ENCODE measurements around the gene VWCE.

The VWCE gene, protein sequence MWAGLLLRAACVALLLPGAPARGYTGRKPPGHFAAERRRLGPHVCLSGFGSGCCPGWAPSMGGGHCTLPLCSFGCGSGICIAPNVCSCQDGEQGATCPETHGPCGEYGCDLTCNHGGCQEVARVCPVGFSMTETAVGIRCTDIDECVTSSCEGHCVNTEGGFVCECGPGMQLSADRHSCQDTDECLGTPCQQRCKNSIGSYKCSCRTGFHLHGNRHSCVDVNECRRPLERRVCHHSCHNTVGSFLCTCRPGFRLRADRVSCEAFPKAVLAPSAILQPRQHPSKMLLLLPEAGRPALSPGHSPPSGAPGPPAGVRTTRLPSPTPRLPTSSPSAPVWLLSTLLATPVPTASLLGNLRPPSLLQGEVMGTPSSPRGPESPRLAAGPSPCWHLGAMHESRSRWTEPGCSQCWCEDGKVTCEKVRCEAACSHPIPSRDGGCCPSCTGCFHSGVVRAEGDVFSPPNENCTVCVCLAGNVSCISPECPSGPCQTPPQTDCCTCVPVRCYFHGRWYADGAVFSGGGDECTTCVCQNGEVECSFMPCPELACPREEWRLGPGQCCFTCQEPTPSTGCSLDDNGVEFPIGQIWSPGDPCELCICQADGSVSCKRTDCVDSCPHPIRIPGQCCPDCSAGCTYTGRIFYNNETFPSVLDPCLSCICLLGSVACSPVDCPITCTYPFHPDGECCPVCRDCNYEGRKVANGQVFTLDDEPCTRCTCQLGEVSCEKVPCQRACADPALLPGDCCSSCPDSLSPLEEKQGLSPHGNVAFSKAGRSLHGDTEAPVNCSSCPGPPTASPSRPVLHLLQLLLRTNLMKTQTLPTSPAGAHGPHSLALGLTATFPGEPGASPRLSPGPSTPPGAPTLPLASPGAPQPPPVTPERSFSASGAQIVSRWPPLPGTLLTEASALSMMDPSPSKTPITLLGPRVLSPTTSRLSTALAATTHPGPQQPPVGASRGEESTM

DNA sequence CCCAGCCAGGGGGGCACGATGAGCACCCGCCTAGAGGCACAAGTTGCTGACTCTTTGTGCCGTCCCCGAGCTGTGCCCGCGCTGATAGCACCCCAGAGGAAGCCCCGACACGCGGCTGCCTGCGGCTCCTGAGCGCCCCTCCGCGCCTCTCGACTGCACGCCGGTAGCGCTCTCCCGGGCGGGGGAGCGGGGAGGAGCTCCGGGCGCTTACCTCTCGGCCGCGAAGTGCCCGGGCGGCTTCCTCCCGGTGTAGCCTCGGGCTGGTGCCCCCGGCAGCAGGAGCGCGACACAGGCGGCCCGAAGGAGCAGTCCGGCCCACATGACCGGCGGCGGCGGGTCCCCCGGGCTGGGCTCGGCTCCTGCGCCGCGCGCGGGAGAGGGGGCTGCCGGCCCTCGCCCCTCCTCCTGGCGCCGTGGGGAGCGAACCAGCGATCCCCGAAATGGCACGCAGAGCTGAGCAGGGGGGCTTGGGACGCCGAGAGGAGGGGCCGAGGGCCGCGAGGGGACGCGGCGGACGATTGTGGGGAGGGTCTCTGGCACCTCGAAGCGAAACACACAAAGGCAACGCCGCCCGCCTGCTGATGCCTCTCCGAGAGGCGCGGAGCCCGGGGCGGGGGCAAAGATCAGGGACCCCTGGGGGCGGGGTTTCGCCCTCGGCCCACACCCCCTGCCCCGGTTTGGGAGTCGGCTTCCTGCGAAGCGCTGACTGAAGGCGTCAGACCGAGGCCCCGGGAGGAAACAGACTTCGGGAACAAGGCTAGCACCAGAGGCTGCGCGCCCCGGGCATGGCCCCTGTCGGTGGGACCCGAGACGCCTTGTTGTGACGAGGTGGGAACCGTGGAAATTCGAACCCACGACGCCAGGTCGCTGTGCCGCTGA, at the start of gene VWCE:
Gene VWCE (minus strand): TSS at position 600 of the 879 bp plus-strand sequence. CDS start 279 bp downstream, at position 321.
- DNase-seq, result peak; percentile 77

DNA sequence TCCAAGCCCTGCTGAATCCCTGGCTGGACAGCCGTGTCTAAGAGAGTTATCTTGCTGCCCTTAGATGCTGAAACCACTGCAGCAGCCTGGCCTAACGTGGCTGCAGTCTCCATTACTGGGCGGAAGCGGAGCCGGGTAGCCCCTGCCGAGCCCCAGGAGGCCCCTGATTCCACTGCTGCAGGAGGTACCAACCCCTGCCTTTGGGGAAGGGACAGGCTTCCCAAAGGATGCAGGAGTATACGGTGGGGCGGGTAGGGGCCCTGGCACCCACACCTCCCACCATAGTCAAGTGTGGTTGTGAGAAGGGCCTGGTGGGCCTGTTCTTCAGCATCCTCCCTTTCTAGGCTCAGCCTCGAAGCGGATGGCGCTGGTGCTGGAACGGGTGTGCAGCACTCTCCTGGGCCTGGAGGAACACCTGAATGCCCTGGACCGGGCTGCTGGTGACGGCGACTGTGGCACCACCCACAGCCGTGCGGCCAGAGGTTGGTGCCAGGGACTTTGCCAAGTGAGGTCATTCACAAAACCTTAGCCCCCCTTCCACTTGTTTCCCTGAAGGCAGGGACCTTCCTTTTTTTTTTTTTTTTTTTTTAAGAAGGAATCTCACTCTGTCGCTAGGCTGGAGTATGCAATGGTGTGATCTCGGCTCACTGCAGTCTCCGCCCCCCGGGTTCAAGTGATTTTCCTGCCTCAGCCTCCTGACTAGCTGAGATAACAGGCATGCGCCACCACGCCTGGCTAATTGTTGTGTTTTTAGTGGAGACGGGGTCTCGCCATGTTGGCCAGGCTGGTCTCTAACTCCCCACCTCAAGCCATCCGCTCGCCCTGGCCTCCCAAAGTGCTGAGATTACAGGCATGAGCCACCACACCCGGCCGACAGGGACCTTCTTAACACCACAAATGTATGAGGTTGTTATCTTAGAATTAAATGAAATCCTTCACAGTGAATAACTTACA, 49.0 kb upstream of the VWCE start:
- no peak for DNase-seq

DNA sequence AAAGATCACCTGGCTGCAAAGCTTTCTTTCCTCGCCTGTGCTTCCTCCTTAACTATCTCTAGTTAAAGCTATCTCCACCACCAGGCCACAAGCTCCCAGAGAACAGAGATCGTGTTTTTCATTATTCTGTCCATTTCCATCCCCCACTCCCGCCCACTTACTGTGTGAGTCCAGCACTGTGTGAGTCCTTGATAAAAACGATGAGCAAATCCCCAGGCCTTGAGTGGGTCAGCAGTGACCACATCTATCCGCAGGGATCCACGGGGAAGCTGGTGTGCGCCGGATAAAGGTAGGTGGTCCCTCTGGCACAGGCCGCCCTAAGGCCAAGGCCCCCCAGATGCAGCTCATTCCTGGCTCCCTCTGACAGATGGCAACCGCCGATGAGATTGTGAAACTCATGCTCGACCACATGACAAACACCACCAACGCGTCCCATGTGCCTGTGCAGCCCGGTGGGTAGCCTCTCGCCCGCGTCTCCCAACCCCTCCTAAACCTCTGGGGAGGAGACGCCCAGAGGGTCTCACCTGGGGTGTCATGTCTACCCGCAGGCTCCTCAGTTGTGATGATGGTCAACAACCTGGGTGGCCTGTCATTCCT, 47.2 kb upstream of the VWCE start:
- DNase-seq, result no peak

DNA sequence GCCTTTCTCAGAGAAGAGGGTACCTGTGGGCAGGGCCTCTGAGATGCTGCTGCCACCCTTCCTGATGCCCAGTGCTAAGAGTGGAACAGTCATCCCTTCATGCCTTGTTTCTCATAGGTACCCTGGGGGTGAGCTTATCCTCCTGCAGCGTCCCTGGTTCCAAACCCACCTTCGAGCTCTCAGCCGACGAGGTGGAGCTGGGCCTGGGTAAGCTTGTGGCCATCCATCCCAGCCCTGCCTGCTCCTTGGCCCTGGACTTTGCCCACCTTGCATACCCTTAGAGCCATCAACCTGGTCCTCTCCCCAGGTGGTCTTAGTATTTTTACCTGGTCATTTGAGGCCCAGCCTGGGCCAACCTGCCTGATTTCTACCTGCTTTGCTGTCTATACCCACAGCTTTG, 46.6 kb upstream of the VWCE start:
- no peak for DNase-seq

DNA sequence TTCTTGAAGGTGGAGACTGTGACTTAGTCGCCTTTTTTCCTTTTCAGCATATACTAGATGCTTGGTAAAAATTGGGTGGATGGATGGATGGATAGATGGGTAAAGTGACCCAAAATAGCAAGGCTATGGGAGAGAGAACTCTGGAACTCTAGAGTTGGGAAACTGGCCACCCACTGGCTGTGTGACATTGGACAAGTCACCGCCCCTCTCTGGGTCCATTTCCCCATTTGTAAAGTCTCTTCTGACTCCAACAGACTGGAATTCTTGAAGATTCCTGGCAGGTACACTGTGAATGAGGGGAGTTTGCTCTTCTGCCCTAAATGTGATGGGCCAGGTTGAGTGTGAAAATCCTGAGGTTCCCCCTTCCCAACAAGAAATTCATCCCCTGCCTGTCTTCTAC, 45.9 kb upstream of the VWCE start:
- no peak for DNase-seq

DNA sequence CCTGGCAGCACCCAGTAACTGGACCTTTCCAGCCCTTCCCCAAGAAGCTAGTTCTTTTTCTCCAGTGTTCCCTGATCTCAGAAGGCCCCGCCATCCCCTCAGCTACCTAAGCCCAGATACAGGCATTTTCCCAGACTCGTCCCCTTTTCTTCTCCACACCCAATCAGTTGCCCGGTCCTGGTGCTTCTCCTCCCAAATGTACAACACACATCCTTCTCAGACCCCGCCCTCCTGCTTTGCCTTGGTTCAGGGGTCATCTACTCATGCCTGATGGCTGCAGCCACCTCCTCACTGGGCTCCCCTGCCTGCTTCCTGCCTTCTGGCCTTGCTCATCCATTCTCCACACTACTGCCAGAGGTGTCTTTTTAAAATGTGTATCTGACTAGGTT, 44.4 kb upstream of the VWCE start:
- no peak for DNase-seq

DNA sequence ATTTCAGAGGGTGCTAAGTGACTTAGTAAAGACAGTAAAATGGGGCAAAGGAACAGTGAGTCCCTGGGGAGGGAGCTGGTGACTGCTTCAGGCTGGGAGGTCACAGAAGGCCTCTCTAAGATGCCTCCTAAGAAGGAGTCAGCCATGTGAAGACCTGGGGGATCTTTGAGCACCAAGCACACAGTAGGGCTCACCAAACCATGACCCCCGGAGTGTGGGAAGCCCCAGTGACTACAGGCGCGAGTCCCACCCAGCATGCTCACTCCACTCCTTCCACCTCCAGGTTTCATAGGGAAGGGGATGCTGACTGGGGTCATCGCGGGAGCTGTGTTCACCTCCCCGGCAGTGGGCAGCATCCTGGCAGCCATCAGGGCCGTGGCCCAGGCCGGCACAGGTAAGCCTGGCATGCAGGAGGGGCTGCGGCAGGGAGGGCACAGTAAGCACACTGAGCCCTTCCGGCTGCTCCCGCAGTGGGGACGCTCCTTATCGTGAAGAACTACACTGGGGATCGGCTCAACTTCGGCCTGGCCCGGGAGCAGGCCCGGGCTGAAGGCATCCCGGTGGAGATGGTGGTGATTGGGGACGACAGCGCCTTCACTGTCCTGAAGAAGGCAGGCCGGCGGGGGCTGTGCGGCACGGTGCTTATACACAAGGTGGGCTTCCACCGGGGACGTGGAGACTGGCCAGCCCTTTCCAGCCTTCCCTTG, 43.8 kb upstream of the VWCE start:
- DNase-seq, result no peak

DNA sequence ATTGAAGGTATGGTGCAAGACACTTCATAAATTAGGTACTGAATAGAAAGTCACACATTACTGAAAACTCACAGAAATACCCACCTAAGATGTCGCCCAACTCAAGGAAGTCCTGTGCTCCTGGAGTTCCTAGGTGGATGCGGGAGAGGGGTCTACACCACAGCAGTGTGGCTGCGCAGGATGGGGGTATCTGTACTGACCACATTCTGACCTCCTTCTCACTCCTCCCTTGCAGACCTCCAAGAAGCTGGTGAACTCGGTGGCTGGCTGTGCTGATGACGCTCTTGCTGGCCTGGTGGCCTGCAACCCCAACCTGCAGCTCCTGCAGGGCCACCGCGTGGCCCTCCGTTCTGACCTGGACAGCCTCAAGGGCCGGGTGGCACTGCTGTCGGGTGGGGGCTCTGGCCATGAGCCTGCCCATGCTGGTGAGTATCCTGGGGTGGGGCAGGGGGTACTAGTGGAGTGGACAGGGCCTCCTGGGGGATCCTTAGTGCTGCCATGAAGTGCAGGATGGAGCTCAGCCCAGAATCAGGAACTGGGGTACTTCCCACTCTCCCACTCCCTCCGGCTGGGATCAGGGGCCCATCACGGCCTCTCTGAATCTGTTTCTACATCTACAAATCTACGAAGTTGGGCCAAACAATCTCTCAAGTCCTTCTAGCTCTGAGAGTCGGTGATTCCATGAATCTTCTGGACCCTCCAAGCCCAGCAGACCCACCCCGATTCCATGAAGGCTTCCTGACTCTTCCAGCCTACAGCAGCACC, 42.8 kb upstream of the VWCE start:
- no peak for DNase-seq

DNA sequence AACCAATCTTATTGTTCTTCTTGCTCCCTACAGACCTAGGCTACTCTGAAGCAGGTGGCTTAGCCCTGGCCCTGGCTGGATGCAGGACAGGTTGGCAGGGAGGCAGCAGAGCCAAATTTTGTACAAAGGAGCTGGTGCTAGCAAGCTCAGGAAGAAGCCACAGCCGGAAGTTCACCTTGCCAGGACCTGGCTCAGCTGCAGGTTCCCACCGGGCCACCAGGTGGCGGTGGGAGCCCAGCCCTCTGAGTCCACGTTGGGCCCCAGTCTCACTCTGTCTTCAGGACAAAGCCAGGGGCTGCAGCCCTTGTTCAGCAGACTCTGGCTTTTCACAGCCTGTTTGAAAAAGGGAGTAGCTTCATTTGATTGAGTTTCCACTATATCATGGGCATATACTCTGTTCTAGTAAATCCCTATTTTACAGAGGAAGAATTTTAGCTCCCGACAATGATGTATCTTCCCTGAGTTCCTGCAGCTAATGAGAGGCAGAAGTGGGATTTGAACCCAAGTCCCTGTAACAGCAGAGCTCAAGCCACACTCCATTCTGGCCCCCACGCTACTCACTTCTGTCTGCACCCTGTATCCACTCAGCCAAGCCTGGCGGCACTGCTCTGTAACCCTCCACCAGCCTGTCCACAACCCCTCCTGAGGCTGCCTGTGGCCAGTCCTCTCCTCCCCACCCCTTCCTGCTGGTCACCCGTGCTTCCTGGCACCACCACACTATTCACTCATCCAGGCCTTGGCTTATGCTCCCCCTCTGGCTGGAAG, 41.2 kb upstream of the VWCE start:
- DNase-seq, result peak; percentile 86

DNA sequence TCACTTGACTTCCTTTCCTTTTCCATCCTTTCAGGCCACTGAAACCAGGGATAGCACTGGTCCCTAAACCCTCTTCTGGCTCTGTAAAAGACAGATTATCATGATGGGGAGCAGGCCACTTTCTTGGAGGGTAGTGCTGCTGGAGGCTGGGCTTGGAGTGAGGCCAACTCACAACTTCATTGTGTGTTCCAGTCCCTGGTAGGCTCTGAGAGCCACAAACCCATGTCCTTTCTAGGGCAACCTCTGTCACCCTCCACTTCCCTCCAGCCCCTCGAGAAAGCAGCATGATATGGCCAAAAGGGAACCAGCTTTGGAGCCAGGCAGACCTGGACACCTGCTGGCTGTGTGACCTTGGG, 40.2 kb upstream of the VWCE start:
- no peak for DNase-seq

DNA sequence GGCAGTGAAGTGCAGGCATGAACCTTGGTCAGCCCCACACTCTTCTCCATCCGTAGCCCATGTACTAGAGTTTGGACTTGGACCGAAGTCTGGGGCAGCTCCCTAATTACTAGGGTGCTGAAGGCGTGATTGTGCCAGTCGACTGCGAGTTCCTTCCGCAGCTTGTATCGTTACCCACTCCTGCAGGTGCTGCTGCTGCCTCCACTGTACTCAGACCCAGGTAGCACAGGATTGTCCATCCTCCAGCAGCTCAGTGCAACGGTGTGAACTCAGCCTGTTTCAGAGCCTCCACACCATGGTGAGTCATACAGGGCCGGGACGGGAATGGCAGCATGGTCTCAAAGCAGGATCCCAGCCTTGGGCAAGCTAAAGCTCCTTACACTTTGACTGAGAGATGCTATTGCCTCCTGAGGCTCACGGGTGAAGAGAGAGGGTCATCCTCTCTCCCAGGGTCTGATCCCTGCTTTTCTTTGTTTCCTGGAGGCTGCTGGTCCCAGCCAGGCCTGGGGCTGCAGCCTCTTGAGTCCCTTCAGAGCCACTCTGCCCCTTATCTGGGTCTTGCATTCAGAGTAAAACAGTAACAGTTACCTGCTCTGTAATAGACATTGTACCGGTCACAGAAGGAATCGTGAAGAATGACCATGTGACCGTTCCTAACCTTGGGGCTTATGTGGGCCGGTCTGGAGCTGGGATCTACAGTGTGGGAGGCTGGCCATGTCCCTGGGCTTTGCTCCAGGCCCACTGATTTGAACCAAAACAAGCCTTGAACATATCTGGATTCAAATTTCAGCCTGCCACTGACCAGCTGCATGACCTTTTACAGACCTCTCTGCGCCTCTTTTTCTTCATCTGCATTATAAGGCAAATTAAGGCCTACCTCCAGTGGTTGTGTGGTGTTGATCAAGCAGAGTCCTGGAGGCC, 39.6 kb upstream of the VWCE start:
- no peak for DNase-seq

DNA sequence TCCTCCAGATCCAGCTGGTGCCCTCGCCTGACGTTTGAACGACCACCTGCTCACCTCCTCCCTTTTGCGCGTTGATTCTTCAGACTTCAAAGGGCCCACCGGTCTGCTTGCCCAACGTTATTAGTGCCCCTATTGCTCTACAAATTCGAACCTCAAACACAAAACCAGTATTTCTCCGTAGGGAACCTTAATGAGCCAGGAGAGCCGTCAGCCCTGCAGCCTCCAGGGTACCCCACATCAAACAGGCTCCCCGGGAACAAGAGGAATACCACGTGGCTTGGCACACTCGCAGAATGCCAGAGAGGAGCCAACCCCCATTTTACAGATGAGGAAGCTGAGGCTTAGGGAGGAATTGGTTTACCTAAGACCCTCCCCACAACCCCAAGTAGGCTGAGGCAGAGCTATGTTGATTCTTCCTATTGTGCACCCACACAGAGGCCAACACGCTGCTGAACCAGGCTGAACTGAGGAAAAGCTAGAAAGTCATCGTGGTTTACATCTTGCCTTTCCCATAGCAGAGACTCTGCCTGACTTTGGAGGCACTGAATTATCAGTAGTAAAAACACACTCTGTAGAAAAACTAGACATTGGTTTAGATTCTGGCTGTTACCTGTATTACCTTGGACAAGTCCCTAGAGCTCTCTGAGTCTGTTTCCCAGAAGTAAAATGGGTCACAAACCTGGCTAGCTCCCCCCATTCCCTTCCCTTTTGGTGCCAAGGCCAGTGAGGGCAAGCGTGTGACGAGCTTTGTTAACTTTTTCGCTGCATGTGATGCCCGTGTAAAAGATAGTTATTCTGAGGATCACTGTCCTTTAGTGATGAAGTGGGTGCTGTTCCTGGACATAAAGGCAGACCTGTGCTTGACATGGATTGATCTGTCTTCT, 38.7 kb upstream of the VWCE start:
- DNase-seq, result no peak

DNA sequence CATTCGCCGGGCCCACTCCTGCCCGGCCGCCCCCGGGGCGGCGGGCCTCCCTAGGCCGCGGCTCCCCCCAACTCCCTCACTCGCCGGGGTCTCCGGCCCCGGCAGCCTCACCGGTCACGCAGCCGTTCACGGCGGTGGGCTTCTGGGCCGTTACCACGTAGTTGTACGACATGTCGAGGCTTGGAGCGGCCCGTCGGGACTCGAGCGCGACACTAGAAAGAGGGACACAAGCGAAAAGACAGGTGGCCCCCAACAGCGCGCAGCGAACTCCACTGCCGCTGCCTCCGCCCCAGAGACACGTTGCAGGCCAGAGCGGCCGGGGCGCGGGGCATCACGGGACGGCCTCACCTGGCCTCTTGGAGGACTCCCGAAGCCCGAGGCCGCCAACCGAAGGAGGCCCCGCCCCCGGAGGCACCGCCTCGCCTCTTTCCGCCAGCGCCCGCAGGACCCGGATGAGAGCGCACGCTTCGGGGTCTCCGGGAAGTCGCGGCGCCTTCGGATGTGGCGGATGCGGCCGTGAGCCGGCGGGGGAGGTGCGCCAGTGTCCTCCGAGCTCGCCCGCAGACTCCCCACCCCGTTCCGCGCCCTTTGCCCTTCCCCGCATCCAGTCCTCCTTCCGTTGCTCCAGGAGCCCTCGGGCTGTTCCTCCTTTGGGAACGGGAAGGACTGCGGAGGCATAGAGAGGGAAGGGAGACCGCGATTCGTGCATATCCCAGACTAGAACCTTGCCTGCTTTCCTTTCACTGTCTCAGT, 37.9 kb upstream of the VWCE start, which contains the start of the genes DDB1 and TKFC:
Gene DDB1 (minus strand): TSS at position 309 of the 753 bp plus-strand sequence. CDS start 137 bp downstream, at position 172.
Gene TKFC (plus strand): TSS at position 432 of the 753 bp plus-strand sequence. CDS start 1,501 bp downstream, outside the sequence.
- DNase-seq, result peak; percentile 93

DNA sequence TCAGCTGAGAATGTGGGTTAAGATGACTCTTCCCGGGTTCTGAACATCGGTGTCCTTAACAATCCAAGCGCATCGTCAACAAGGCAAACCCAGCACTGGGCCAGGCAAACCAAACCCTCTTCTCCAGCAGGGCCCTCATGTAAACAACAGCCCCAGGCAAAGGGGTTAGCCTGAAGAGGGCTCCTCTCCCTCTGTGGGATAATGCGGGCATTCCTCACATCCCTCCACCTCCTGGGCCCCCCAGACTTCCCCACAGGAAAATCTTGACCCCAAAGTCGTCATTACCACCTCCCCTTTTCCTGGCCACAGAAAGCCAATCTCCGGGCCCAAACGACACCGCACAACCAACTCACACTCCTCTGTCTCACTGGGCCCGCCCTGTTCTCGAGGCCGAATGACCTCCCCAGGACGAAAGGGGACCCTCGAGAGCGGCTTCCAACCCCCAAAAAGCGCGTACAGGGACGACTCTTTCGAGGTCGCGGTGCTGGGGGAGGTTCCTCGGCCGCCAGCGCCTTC, 37.2 kb upstream of the VWCE start:
- DNase-seq, result no peak

DNA sequence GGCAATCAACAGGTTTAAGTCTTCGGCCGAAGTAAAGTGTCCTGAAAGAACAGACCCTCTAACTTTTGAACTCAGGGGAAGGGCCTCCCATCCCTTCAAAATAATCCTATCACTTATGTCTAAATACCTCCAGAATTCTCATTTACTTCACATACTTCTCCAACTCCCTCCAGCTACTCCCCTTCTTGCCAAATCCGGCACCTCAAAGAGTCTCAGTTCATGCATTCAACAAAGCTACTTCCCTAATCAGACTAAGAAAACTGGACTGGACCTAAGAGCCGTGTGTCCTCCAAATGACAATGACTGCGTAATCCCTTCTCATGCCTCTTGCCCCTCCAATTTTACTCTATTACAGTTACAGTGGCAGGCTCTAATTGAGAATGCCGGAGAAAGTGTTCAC, 36.5 kb upstream of the VWCE start:
- DNase-seq, result no peak

DNA sequence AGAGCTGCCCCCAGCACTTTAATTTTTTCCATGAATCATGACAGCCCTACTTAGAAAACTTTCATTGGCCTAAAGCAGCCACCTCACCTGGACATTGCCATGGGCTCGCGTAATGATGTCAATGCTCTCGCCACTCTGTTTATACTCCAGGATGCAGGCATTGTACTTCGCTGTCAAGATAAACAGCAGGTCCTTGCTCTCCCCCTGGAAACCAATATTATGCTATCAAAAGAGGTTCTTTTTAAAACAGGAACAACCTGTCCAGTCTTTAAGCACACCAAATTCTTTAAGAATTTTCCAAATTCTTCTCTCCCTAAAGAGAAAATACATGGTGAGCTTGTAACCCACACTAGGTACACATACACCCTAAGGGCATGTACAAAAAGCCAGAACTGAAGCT, 34.8 kb upstream of the VWCE start:
- no peak for DNase-seq
